Osteoblast (primary cell): Measurements from ENCODE around the gene TCEAL9. TPM values are rescaled to one million over a fixed set of nuclear protein-coding genes. Genes with fewer than 3 reads are reported as not detected.

Experiments used
- DNase-seq: peaks from one replicate; pipeline ENCODE4 v3.0.0; 2011; ENCODE audit warnings: low spot score, mixed read lengths; ENCODE audit not compliant: insufficient read length; ENCODE audit errors: missing footprints
- H2AFZ ChIP-seq: 2 replicates; pipeline ENCODE4 v1.6.0; 2011; ENCODE audit warnings: mild to moderate bottlenecking, low read length
- H3K27ac ChIP-seq: 2 replicates; pipeline ENCODE4 v1.5.1; 2011; ENCODE audit warnings: mild to moderate bottlenecking, low read depth, low read length, moderate library complexity
- H3K27me3 ChIP-seq: 2 replicates; pipeline ENCODE4 v1.6.0; 2012; ENCODE audit warnings: mild to moderate bottlenecking, control low read depth, inconsistent platforms, low read length, moderate library complexity; ENCODE audit not compliant: insufficient read depth
- H3K36me3 ChIP-seq: 2 replicates; pipeline ENCODE4 v1.5.1; 2011; ENCODE audit warnings: mild to moderate bottlenecking, low read length, control low read depth, moderate library complexity; ENCODE audit not compliant: insufficient read depth
- H3K4me1 ChIP-seq: 2 replicates; pipeline ENCODE4 v1.5.1; 2011; ENCODE audit warnings: mild to moderate bottlenecking, low read length, control low read depth, moderate library complexity; ENCODE audit not compliant: insufficient read depth
- H3K4me2 ChIP-seq: 2 replicates; pipeline ENCODE4 v1.6.0; 2011; ENCODE audit warnings: mild to moderate bottlenecking, low read length; ENCODE audit not compliant: insufficient read depth
- H3K4me3 ChIP-seq: fragments of 200-600 bp; sonication (generic); 3 replicates; pipeline ENCODE4 v1.5.1; 2012; ENCODE audit warnings: mild to moderate bottlenecking, low read length, inconsistent platforms; ENCODE audit not compliant: insufficient read depth
- H3K79me2 ChIP-seq: 2 replicates; pipeline ENCODE4 v1.6.0; 2012; ENCODE audit warnings: mild to moderate bottlenecking, low read length, control low read depth, inconsistent platforms; ENCODE audit not compliant: insufficient read depth
- H3K9me3 ChIP-seq: 2 replicates; pipeline ENCODE4 v1.5.1; 2011; ENCODE audit warnings: low read depth, low read length, control low read depth
- H4K20me1 ChIP-seq: 2 replicates; pipeline ENCODE4 v1.6.0; 2012; ENCODE audit warnings: mild to moderate bottlenecking, low read length, control low read depth; ENCODE audit not compliant: insufficient read depth
- CTCF ChIP-seq: IDR thresholded peaks from 2 replicates; pipeline ENCODE4 v1.5.1; 2011; ENCODE audit warnings: mild to moderate bottlenecking, low read depth, low read length, moderate library complexity; ENCODE audit errors: extremely low read depth
- total RNA-seq: library from RNA; depleted of rRNA; stranded (reverse); fragments of >200 nt; gene quantifications from 2 replicates; pipeline ENCODE4 v1.2.3, GENCODE V29; 2012

The TCEAL9 gene
- total RNA-seq, 1 donor: 110 TPM

- no peak overlapping the region for H2AFZ ChIP-seq
- H3K79me2 ChIP-seq: peaks cover 8% of the 10 kb centered on the region
- no peak overlapping the region for H3K27ac ChIP-seq
- no peaks in the 10 kb centered on the region for H3K36me3 ChIP-seq
- DNase-seq: no peak
- no peak for TF ChIP-seq CTCF
- H3K9me3 ChIP-seq: no peaks in the 10 kb centered on the region
- no peaks in the 10 kb centered on the region for H3K27me3 ChIP-seq
- H3K4me3 ChIP-seq: no peak overlapping the region
- no peaks in the 10 kb centered on the region for H3K4me1 ChIP-seq
- H4K20me1 ChIP-seq: no peaks in the 10 kb centered on the region
- no peak overlapping the region for H3K4me2 ChIP-seq
Observed at GRCh38 chrX:103361798-103362197, 5.5 kb downstream of the TCEAL9 start.

GRCh38 chrX:103362474-103362873 is 6.2 kb downstream of the TCEAL9 start:
- Histone ChIP-seq H3K79me2 (peaks cover 2% of the 10 kb centered on the region), H3K4me2 (peak overlapping the region; percentile 2), H3K9me3 (no peaks in the 10 kb centered on the region), H4K20me1 (no peaks in the 10 kb centered on the region), H3K27ac (no peak overlapping the region), H3K27me3 (no peaks in the 10 kb centered on the region), H3K36me3 (no peaks in the 10 kb centered on the region), H3K4me1 (peaks cover 2% of the 10 kb centered on the region), H2AFZ (no peak overlapping the region), H3K4me3 (no peak overlapping the region)
- no peak for TF ChIP-seq CTCF
- no peak for DNase-seq

GRCh38 chrX:103363046-103363445 is 6.7 kb downstream of the TCEAL9 start:
- H3K9me3 ChIP-seq: no peaks in the 10 kb centered on the region
- no peak overlapping the region for H3K4me3 ChIP-seq
- H3K27ac ChIP-seq: no peak overlapping the region
- no peaks in the 10 kb centered on the region for H4K20me1 ChIP-seq
- peaks cover 4% of the 10 kb centered on the region for H3K4me1 ChIP-seq
- no peak for DNase-seq
- H3K36me3 ChIP-seq: no peaks in the 10 kb centered on the region
- H3K27me3 ChIP-seq: no peaks in the 10 kb centered on the region
- no peak overlapping the region for H2AFZ ChIP-seq
- TF ChIP-seq CTCF: no peak
- no peak overlapping the region for H3K4me2 ChIP-seq
- H3K79me2 ChIP-seq: no peaks in the 10 kb centered on the region

- no peaks in the 10 kb centered on the region for H3K27me3 ChIP-seq
- no peak overlapping the region for H3K27ac ChIP-seq
- no peak overlapping the region for H3K4me3 ChIP-seq
- no peak for TF ChIP-seq CTCF
- H4K20me1 ChIP-seq: no peaks in the 10 kb centered on the region
- H3K9me3 ChIP-seq: no peaks in the 10 kb centered on the region
- no peak for DNase-seq
- H3K36me3 ChIP-seq: no peaks in the 10 kb centered on the region
- peak overlapping the region; percentile 44 for H2AFZ ChIP-seq
- peaks cover 4% of the 10 kb centered on the region for H3K4me1 ChIP-seq
- H3K79me2 ChIP-seq: no peaks in the 10 kb centered on the region
- no peak overlapping the region for H3K4me2 ChIP-seq
Observed at GRCh38 chrX:103367502-103367901, 11.2 kb downstream of the TCEAL9 start.
